Stimulated activated CD8-positive, alpha-beta memory T cell treated with anti-CD3 and anti-CD28 coated beads, Interleukin-15, amount 100 ng/mL, for 1 hour (primary cell): ENCODE measurements around the gene USH2A.

Experiments
- DNase-seq: peaks from one replicate; pipeline ENCODE4 v3.0.0-alpha.2; 2020; ENCODE audit warnings: low read depth

The USH2A gene

DNA sequence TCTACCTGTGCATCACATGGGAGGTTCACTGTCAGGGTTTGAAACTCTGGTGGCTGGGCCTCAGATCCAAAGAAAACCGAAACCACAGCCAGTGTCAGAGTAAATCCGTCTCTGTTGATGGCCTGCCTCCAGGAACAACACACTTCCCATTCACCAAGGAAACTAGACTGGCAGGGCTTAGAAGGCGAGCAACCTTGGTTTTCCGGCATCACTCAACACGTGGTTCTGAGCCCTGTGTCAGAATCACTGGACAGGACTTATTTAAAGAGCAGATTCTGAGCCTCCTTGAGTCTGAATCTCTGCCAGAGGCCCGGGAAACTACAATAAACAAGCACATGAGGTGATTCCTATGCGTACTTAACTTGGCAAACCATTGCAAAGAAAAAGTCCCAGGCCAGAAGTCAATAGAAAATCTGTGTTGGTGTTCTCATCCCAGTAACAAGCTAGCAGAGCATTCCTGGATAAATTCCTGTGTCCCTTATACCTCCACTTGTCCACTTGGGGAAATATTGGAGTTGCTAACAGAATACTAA is 786.1 kb downstream of the USH2A start:
- no peak for DNase-seq

DNA sequence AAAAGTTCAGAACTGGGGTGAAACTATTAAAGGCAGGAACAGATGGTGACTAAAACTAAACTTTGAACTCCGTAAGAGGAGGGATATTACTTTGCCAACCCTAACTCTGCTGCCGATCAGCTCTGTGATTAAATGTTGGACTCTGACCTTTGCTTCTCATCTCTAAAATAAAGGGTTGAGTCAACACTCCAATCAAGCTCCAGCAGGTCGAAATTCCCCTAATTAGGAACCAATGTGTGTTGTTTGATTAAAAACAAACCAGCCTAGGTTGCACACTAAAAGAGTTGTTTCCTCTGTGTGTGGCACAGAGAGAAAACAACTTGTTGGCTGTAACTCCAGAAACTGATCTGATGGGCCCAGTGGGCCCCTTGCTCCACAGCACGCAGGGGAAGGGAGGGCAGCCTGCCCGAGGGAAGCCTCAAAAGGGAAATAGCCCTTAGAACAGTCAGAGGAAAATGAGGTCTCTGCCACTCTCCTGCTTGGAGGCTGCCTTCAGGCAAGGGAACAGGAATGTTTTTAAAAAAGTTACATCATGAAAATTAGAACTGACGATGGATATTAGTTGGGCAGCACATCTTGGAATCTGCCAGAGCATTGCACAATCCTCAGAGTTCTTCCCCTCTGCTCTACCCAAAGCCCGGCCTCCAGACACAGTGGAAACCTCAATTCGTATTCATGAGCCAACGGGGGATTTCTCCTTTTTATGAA is 786.8 kb downstream of the USH2A start:
- no peak for DNase-seq

DNA sequence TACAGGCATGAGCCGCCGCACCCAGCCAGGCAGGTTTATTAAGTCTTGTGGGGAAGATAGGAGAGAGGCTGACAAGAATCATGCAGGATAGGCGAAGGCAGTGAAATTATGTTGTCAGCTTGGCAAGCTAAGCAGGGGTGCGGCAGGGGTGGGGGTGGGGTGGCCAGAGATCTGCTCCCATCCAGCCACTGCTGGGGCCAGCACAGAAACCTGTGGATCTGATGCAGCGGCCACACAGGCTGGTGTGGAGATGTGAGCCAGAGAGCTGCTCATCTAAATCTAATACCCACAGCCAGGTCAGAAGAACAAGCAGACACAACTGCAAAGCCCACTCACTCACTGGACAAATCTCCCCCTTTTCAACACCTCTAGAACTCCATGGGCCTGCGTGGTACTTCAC is 787.4 kb downstream of the USH2A start:
- no peak for DNase-seq

DNA sequence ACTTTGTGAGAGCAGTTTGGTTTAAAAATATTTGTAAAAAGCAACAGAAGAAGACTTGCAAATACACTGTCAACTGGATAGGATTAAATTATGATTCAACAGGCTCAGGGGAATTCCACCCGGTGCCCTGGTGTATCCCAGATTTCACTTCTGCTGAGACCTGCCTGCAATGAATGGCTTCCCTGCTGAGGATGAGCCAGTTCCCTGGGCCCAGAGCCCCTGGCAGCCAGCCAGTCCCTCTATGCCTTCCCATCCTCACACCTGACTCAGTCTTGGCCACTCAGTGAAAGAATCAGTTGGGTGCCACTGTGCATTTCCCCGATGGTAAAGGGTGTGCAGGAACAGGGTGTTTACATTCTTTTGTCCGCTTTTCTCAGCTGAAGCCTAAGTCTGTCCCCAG is 791.8 kb downstream of the USH2A start:
- DNase-seq, result no peak

DNA sequence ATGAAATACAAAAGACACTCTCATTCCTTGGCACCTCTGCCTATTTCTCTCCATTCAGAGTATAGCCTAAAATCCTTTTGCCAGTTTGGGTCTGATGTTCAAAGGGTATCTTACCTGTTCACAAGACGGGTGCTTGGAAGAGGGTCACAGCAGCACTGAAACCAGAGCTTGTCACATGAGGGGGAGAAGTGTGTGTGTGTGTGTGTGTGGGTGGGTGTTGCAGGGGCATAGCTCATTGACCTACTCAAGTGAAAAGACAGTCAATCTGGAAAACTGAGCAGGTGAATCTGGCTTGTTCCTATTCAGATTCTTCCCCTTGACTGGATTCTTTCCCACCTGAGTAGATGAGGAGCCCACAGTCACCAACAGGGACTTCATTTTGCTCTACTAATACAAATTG is 792.2 kb downstream of the USH2A start:
- no peak for DNase-seq

DNA sequence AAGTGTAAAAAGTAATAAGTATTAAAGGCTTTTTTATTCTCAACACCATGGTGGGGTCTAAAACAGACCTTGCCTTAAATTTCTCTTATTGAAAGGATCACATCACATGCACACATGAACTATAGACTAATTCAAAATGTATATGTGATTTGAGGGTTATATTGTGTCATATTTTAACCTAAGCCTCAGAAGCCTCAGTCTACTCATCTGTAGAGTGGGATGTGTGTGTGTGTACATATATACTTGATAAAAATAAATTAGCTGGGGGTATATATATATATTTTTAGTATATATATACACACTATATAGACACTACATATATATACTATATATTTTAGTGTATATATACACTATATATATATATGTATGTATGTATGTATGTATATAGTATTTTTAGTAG is 797.3 kb downstream of the USH2A start:
- no peak for DNase-seq

DNA sequence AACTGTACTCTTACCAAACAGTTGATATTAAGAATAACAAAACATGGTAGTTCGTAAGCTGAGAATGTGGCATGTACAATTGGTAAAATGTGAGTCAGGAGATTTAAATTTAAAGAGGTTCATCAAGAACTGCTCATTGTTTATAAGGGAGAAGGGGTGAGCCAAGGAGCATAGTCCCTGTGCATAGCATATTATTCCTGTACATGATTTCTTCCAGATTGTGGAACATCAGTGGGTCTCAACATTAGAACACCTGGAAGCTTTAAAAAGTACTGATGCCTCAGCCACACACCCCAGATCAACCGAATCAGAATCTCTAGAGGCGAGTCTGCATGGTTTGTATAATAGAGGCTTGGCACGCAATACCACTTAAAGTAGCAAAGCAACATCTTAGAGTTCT is 800.1 kb downstream of the USH2A start:
- DNase-seq, result no peak

DNA sequence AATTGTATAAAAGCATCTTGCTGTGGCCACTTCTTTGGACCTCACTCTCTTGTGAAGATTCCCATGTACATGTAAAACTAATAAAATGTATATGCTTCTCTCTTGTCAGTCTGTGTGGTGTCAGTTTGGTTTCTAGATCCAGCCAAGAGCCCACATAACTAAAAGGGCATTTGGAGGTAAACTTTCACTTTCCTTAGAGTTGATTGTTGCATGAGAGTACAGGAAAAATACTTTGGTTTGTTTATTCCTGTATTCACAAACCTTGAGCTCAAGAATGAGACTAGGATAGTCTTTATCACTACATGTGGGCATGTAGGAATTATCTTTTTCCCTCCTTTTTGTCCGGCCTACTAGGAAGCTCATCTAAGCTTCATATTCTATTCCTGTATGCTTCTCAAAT is 805.3 kb downstream of the USH2A start:
- DNase-seq, result no peak

DNA sequence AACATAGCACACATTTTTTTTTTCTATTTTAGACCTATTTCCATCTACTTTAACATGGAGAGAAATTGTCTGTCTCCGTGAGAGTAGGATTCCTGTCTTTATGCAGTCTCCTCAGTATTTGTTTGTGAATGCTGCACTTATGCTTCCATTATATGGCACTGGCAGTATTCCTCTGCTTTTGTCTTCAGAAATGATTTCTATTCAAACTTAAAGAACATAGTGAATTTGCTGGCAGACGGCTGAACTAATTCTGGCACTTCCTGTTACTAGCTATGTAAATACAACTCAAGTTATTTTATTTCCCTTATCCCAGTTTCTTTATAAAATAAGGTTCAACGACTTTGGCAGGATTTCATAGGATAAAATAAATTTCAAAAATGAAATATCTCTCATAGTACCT is 810.9 kb downstream of the USH2A start:
- DNase-seq, result no peak

DNA sequence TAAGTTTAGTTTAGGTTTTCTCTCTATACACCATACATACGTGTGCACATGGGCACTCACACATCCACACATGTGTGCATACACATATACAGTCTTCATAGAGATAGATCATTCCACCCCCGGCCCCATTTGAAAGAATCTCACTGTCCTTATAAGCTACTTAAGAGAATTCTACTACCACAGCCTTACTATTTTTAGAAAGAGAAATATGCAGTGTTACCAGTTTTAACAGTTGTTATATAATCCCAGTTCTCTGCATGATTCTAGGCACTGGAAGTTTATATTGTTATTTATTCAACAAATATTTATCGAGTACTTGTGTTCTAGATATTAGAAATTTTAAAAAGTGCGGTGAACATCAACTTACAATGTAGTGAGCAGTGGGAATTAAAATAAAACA is 814.6 kb downstream of the USH2A start:
- no peak for DNase-seq

DNA sequence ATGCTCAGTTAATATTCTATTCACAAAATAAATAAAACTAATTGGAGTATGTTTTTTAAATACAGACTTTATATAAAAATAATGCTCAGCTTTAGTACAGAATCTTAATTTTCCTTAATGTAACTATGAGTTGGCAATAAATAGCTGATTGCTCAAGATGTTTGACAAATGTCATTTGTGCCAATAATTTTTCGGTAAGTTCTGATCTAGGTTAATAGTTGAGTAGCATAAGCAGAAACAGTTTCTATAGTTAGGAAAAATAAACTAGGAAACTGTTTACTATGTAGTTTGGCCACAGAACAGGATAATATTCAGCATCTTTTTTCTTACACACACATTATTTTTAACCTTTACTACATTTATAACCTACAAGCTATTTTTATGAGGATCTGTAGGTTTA is 815.8 kb downstream of the USH2A start:
- no peak for DNase-seq

DNA sequence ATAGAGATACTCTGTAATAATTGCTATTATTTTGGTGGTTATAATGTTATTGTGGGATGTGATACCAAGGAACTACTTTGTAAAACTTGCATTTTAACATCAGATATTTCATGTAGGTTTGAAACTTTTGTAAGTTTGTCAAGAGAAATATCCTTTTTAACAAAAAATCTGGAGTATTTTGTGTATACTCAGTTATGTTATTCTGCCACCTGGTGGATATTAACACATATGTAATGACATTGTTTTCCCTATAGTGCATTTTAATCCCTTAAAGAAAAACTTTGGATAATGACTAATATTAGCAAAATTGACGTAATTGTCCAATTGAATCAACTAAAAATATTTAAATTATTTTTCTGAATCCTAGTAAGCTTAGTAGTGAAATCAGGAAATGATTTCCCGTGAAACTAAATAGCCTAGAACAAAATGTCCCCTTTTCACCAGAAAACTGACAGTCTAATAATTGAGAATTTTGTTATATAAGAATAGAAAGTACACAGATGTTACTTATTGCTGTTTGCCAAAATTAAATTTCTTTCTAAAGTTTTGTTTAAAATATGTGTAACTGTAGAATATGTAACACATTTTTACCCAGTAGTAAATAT is 816.6 kb downstream of the USH2A start:
- no peak for DNase-seq

DNA sequence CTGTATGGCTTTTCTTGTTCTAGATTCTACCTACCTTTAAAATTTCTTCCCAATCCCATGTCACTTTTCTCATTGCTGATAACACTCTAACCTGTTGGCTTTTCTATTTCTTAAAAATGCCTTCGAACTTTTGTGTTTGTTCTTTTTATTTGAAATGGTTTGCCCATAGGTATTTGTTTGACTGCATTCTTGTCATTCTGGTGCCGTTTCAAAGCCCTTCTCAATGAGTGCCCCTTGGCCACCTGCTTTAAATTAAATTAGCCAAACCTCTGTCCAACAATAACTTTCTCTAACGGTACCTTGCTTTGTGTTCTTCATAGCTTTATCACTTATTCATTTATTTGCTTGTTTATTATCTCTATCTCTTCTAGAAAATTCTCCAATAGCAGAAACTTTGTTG is 817.2 kb downstream of the USH2A start:
- no peak for DNase-seq

DNA sequence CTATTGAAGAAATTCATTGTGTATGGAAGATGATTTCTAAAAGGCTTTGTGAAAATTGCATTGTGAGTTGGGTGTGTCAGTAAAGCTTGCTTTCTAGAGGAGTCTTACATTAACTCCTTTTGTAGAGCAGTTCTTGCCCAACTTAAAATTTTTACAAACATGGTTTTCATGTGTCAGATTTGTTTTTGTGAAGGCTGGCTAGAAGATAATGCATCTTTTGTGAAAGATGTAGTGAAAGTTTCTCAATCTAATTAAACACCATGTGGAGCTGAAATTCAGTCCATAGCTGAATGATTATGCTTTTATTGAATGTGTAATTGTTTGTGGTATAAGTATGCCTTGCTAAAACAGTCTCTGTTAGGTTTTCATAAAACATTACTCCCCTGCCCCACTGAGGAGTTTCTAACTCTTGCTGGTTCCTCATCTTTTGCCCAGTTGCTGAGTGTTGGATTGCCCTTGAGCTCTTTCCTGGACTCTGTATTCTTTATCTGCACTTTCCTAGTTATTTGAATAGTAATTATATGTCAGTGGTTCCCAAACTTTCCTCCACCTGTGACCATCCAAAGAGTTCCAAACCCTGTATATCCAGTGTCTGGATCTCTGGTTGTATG is 818.1 kb downstream of the USH2A start:
- DNase-seq, result no peak

DNA sequence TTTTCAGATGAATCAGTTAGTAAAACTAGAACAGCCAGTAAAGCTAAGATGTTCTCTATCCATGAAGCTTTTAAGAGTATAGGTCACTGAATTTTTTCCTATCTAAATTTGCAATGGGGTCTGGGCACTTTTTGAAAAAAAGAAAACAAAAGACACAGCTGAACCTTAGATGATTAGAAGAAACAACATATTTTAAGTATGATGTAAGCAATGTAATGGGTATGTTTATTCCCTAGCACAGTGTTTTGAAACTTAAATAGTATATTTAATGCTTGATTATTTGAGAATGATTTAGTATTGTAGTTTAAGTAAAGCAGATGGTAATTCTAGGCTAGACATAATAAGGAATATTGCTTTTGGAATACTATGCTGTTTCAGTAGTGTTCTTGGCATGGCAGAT is 819.9 kb downstream of the USH2A start:
- DNase-seq, result no peak

DNA sequence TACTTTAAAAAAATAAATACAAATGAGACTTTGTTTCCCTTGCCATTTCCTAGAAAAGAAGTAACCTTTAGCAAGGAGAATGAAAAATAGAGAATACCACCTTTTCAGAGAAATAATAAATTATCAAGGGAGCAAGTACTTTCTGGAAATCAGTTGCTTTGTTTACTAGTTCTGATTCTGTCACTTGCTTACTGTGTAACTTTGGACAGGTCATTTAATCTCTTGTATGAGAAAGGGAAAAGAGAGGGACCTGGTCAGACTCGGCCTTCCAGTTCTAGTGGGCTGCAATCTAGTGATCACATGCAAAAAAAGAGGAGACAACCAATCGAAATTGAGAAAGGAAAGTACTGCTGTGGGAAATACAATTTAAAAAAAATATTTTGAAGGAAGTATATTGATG is 822.0 kb downstream of the USH2A start:
- no peak for DNase-seq

DNA sequence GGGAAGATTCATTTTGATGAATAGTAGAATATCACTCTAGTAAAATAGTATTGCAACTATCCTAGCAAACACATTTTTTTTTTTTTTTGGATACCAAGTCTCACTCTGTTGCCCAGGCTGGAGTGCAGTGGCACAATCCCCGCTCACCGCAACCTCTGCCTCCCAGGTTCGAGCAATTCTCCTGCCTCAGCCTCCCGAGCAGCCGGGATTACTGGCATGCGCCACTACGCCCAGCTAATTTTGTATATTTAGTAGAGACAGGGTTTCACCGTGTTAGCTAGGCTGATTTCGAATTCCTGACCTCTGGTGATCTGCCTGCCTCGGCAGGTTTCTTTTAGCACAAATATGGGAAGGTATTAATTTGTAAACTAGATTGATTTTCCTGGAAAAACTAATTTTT is 822.4 kb downstream of the USH2A start:
- no peak for DNase-seq

DNA sequence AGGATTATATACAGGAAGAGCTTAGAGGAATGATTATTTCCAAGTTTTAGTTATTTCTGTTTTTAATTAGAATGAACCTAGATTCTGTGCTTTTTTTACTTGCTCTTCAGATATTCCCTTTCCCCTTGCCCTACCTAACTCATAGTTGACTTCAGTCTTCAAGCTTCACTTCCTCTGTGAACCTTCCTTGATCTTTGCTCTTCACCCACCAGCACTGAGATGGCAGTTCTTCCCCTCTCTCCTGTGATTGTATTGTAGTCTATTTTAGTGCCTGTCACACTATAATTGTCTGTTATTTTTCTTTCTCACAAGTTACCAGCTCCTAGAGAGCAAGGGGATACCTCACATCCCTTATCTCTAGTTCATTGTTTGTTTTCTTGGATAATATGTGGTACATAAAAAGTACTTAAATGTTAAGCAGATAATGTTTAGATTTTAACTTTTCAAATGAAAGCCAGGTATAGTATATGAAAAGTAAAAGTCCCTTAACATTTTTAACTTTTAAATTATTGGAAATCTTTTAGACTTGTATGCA is 822.9 kb downstream of the USH2A start:
- no peak for DNase-seq

DNA sequence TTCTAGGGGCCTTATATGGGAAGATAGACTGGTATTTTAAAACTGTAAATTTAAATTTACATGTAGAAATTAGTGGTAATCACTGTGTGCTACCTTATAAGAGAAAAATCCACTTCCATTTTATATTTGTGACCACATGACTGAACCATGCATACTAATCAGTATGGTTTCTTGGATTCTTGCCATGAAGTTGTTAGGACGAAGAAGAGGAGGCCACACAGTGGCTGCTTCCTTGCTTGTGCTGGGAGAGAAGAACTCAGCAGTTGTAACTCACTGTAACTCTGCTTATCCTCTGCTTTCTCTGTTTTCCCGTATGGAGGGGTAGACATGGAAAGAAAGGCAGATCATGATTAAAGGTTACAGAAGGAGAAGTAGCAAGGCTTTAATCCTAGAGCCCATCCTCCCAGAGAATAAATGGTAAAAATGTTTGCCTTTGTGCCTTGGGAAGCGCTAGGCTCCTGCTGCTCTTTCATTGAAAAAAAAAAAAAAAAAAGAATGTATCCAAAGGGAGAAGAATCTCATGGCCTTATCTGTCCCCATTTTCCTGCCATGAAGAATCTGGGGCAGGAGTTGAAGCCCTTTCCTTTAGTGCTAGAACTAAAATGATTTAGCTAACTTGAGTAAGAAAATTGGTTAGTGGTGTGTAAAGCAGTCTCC is 823.7 kb downstream of the USH2A start:
- no peak for DNase-seq

DNA sequence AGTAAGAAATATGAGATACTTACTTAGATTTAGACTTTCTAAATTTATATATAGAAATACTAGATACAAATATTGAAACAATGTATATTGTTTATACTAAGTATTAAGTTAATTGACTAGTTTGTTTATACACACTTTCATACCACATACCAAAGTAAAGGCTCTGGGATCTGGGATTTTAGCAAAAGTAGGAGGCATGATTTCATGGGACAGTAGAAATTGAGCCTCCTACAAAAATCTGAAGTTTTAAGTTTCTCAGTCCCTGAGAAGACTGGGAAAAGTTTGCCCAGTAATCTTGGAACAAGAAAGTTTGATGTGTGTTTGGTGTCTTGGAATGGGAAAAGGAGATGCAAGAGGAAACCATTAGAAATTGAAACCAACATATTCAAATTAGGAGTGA is 825.3 kb downstream of the USH2A start:
- DNase-seq, result no peak

DNA sequence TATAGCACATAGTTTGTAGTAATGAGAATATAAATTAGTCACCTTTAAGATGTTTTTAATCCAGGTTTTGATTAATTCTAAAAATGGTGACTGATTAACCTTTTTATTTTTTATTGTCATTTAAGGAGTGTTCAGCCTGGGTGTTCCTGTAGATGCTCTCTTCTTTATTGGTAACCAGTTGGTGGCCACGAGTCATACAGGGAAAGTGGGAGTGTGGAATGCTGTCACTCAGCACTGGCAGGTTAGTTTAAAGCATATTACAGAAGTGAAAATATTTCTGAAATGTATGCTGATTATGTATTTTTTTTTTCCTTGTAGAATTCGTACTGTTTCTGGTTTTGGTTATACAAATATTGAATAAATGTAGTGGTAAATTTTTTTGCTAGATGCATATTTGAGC is 828.0 kb downstream of the USH2A start:
- DNase-seq, result no peak

DNA sequence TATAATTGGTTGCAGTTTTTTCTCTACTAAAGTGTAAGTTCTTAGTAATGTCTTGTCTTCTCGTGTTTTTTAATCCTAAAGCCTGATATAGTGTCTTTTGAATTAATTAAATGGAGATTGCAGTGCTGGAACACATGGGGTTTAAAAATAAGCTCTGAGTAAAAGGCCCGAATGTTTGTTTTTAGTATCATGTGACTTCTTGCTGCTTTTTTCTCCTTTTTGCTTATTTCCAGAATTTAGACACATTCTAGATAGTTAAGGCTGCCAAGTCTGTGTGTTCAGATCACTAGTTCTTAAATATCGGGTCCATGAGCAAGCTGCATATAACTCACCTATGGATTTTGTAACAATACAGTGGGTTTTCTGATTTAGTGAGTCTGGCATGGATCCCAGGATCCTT is 828.6 kb downstream of the USH2A start:
- DNase-seq, result no peak
